ENCODE measurements around the gene MIPOL1. TPM values are rescaled to one million over a fixed set of nuclear protein-coding genes. Genes with fewer than 3 reads are reported as not detected.

MIPOL1 gene
- polyA plus RNA-seq, 1 donor, result 12.7 TPM

GRCh38 chr14:37399517-37399916, 201.8 kb downstream of the MIPOL1 start:
- DNase-seq, result no peak

DNA sequence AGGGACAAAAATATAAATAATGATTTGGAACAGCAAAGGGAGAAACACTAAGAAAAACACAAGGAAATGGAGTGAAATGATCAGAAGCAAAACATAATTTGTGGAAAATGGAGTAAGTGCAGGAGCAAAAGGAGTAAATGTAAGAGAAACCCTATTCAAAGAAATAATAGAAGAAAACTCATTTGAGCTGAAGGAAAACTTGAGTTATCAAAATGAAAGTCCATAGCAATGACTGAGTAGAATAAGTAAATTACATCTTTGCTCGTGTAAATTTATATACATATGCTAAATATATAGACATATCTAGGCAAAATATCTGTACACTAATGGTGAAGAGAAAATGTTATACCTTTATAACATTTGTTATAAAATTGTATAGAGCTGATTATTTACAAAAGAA, 203.4 kb downstream of the MIPOL1 start:
- no peak for DNase-seq

GRCh38 chr14:37403626-37404025, 205.9 kb downstream of the MIPOL1 start:
- DNase-seq, result no peak

DNA sequence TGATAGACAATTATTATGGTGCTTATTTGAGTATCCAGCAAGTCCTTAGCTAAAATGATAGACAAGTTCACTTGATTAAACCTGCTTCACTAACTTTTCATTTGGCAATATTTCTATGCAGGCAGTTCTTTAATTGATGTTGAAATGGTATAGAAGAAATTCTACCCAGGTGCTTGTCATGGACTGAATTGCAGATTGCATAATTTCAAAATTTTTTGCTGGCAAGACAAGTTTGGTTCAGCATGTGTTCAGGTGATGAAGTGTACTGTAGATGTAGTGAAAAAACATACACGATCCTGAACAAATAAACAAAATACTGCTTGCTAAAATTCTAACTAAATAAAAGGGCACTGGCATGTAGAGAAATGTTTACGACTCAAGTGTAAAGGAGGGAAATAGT, 208.4 kb downstream of the MIPOL1 start:
- DNase-seq, result no peak

GRCh38 chr14:37411079-37411735, 213.5 kb downstream of the MIPOL1 start:
- DNase-seq, result no peak

DNA sequence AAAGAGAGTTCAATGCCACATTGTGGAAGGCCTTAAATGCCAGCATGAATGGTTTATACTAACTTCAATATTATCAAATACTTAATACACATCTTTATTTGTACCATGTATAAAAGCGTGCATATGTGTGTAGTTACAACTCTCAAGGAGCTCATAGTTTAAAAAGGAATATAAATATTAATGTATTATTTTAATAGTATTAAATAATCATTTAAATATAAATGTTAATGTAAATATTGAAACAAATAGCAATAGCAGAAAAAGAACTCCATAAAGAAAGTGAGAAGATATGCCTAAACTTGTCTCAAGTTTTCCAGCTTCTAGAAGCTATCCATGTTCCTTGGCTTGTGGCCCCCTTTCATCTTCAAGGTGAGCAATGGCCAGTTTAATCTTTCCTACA, 215.3 kb downstream of the MIPOL1 start:
- DNase-seq, result no peak

GRCh38 chr14:37413504-37414003, 215.8 kb downstream of the MIPOL1 start:
- no peak for DNase-seq

DNA sequence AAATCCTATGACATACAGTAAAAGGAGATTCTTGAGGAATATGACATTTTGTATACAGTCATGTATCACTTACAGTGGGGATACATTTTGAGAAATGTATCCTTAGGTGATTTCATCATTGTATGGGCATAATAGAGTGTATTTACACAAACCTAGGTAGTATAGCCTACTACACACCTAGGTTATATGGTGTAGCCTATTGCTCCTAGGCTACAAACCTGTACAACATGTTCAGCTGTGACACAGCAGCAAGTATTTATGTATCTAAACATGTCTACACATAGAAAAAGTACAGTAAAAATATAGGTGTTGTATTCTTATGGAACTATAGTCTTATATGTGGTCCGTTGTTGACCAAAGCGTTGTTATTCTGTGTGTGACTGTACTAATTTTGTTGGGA, 218.5 kb downstream of the MIPOL1 start:
- DNase-seq, result no peak

GRCh38 chr14:37417151-37417550, 219.4 kb downstream of the MIPOL1 start:
- no peak for DNase-seq

GRCh38 chr14:37417833-37418232, 220.1 kb downstream of the MIPOL1 start:
- no peak for DNase-seq

GRCh38 chr14:37420622-37421021, 222.9 kb downstream of the MIPOL1 start:
- no peak for DNase-seq

DNA sequence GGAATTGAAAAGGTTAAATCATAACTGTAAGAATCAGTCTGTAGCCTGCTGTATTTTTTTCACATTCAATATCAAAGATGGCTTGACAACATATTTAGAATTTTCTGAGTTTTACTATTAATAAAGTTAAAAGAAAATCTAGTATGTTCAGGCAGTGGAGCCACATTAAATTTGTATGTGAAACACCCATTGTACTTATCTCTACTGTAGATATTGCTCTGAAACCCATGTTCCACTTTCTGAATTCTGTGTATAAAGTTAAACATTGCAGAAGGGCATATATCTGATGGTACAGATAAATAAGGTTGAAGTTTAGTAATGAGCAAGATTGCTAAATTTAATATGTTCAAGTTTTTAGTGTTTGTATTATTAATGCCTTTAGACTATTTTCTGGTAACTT, 224.6 kb downstream of the MIPOL1 start:
- no peak for DNase-seq

DNA sequence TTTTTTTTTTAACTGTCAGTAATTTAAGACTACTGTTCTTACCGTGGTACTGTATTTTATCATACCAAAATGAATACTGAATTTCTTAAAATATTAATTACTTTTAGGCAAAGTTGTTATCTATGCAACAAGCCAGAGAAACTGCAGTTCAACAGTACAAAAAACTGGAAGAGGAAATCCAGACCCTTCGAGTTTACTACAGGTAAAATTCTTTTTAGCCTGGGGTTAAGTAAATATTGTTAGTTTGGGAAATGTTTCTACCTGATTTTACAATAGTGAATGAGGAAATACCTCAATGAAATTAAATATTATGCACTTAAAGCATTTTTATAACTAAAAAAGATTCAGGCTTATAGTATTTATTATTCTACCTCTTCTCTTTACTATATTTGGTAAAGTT, 225.0 kb downstream of the MIPOL1 start:
- DNase-seq, result no peak

DNA sequence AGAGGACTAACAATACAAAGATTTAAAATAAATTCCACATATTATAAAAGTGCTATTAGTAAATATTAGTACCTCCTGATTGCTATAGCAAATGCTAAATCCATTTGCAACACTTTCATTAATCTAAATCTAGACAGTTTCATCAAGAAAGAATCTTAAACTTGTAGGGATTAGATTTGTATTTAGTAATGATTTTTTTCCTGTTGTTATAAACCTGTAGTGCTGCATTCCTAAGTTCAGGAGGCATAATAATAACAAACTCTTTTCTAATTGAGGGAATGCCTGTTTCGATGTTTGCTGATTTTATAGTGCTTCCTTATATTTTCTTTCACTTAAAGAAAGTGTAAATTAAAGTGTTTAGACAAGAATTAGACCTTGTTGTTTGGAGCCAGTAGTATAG, 231.2 kb downstream of the MIPOL1 start:
- no peak for DNase-seq

- DNase-seq, result no peak
Observed at GRCh38 chr14:37429618-37430017, 231.9 kb downstream of the MIPOL1 start.

- no peak for DNase-seq
Observed at GRCh38 chr14:37434867-37435266, 237.1 kb downstream of the MIPOL1 start.

DNA sequence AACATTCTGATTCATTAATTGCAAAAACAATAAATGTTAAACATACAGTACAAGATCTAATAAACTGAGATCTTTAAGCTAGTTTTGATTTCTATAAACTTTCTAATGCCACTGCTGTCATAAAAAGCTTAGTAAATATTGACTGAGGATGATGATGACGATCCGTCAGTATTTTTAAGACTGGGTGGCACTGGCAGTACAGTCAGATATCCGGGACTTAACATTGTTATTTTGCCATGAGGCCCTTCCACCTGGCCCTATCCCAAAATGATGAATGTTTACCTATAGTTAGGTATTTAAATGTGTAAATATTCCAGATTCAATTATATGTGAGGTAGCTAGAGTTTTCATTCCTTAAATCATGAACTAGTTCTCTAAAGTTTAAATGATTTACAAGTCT, 238.8 kb downstream of the MIPOL1 start:
- DNase-seq, result no peak

DNA sequence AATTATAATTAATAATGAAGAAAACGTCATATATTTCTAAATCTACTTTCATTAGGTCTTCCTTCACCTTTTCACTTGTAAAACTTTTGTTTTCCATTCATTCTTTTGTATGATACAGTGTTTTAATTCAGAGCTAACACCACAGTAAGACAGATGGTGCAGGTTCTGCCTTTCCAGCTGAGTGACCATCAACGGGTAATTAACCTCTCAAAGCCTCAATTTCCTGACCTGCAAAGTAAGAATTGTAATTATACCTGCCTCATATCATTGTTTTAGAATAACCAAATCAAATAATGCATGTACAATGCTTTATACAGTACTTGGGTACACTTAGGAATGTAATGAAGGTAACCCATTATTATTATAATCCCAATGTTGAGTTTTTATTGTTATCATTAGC, 239.8 kb downstream of the MIPOL1 start:
- no peak for DNase-seq

DNA sequence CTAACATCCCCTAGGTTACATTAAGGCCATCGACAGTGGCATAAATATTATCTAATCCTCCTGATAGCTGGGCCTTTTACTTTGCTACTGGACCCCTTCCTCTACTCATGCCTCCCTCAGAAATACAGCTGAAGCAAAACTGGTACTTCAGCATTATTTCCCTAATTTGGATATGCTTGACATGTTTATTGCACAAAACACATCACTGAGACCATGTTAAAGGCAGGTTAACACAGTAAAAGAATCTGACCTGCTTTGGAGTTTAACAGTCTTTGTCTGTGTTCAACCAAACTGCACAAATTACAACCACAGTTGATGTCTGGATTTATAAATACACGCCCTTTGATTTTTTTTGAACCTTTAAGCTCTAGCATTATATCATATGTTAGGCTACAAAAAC, 240.7 kb downstream of the MIPOL1 start:
- no peak for DNase-seq

DNA sequence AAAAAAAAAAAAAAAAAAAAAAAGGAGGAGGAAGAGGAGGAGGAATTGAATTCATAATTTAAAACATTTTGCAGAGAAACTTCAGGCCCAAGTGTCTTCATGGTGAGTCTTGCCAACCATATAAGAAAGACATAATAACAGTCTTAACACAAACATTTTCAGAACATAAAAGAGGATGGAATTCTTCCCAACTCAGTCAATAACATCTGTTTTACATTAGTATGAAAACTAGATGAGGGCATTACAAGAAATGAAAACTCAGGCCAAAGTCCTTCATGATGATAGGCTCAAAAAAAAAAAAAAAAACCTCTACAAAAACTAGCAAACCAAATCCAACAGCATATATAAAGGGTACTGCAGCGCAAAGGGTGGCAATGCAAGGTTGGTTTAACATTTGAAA, 245.7 kb downstream of the MIPOL1 start:
- DNase-seq, result no peak

DNA sequence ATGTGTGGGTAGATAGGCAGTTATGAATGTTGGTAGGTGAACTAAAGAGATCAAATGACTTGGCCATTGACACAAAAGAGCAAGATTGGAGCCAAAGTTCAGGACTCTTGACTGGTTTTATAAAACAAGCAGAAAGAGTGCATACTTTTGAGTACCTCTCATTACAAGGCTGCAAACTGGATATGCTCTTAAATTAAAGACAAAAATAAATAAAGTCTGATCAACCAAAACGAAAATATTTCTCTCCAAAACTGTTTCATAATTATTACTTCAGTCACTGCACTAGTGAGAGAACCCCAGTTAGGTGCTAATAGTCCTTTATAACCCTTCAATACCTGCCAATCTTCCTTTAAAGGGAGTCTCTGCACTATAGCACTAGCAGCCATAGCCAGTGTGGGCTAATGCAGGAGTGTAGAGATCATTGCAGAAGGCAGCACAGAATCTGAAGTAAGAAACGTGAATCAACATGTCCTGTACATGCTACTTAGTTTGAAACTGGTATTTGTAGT, 250.2 kb downstream of the MIPOL1 start:
- DNase-seq, result no peak

DNA sequence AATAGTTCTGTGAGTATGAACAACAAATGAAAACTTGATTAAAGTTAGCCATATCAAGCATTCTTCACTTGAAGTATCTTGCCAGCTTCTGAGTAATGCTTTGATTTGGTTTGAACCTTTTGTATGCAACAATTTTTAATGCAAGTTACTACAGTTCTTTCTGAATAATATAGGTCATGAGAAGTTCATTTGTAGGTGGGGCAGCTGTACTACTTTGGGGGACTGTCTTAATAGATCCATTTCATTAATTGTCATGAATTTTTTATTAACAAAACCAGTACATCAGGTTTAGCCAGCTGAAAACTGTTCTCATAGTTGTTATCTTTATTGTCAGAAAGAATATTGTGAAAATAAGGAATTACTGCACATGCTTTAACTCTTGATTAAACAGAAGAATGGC, 254.6 kb downstream of the MIPOL1 start:
- no peak for DNase-seq

DNA sequence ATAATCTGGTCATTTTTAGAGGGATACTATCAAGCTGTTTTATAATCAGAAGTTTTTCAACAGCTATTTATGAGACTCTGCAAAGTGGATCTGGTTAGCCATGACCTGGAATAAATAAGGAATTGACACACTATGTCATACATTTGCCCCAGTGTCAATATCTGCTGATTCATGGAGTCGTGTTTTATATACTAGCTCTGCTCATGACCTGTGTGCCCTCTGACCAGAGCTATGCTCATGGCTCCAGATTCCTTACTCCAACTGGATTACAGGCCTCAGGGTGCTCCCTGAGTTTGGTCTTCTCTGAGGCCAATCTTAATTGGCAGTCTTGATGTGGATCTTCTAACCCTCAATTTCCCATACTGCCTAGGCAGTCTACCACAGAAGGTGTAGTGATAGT, 256.2 kb downstream of the MIPOL1 start:
- DNase-seq, result no peak

- DNase-seq, result no peak
Observed at GRCh38 chr14:37457334-37457733, 259.6 kb downstream of the MIPOL1 start.

All from left kidney (tissue), 2 donors.